Endothelial cell of umbilical vein (primary cell): ENCODE results near the gene LRRC7. TPM values are rescaled to one million over a fixed set of nuclear protein-coding genes. Genes with fewer than 3 reads are reported as not detected.

Experiments used
- BruUV-seq: library from RNA; stranded (reverse); fragments of 400-500 nt; replicated peaks from 2 replicates; lab custom pipeline; 2021; lab: Mats Ljungman, UMichigan
- CTCF ChIA-PET: fragments of 300-600, 350-600 bp; sonication (Branson Sonifier 250); formaldehyde crosslinking; loops from one replicate; lab custom pipeline; 2021; ENCODE audit warnings: antibody characterized with exemption, inconsistent platforms; lab: Charles Lee
- POLR2A ChIA-PET: fragments of 300-600, 350-600 bp; sonication (Branson Sonifier 250); formaldehyde crosslinking; loops from one replicate; lab custom pipeline; 2021; ENCODE audit warnings: antibody characterized with exemption, inconsistent platforms; lab: Charles Lee
- DNase-seq: peaks from one replicate; pipeline ENCODE4 v3.0.0-alpha.2; 2011; ENCODE audit warnings: low read depth, low spot score
- FAIRE-seq: peaks from 2 replicates; lab custom pipeline; 2011; peaks lifted over from hg19 to GRCh38; lab: Jason Lieb, UNC
- H2AFZ ChIP-seq: 2 replicates; pipeline ENCODE4 v1.6.0; 2012; ENCODE audit warnings: low read depth, low read length, control low read depth, inconsistent platforms
- H3K27ac ChIP-seq: 2 replicates; pipeline ENCODE4 v1.5.1; 2011; ENCODE audit warnings: low read depth, mild to moderate bottlenecking, control low read depth, low read length, moderate library complexity; ENCODE audit not compliant: insufficient read depth
- H3K27me3 ChIP-seq, 2 experiments: 2 replicates each; pipeline versions ENCODE4 v1.6.0 to v1.6.1; 2011; ENCODE audit warnings: low read length in 2 of 2, mixed read lengths in 1 of 2; ENCODE audit not compliant: control insufficient read depth in 2 of 2, insufficient read depth in 2 of 2
- H3K36me3 ChIP-seq, 2 experiments: 2 replicates in 1 of 2; 3 replicates in 1 of 2; pipeline ENCODE4 v1.5.1; 2011; ENCODE audit warnings: low read length in 2 of 2, mild to moderate bottlenecking in 1 of 2, moderate library complexity in 1 of 2; ENCODE audit not compliant: control insufficient read depth in 2 of 2, insufficient read depth in 2 of 2; ENCODE audit errors: extremely low read depth in 1 of 2
- H3K4me1 ChIP-seq: 3 replicates; pipeline ENCODE4 v1.5.1; 2011; ENCODE audit warnings: mild to moderate bottlenecking, low read length; ENCODE audit not compliant: control insufficient read depth, insufficient read depth; ENCODE audit errors: extremely low read depth
- H3K4me2 ChIP-seq: 2 replicates; pipeline ENCODE4 v1.6.1; 2011; ENCODE audit warnings: low read length, control low read depth, mixed read lengths; ENCODE audit not compliant: insufficient read depth
- H3K4me3 ChIP-seq, 3 experiments: fragments of 200-600 bp in 1 of 3; sonication (generic), shearing (Covaris generic) in 1 of 3; replicated peaks in 1 of 3; 2 replicates each; pipeline ENCODE4 v1.5.1; 2011 to 2016; ENCODE audit warnings: control low read depth in 3 of 3, low read length in 3 of 3, mild to moderate bottlenecking in 2 of 3, inconsistent platforms in 1 of 3, low read depth in 1 of 3, moderate library complexity in 1 of 3; ENCODE audit not compliant: insufficient read depth in 1 of 3
- H3K79me2 ChIP-seq: 2 replicates; pipeline ENCODE4 v1.6.0; 2012; ENCODE audit warnings: low read length, inconsistent platforms; ENCODE audit not compliant: control insufficient read depth, insufficient read depth
- H3K9ac ChIP-seq: replicated peaks from 2 replicates; pipeline ENCODE3; 2011; ENCODE audit warnings: low read length, control low read depth; ENCODE audit not compliant: insufficient read depth; ENCODE audit errors: extremely low read depth
- H3K9me1 ChIP-seq: replicated peaks from 3 replicates; pipeline ENCODE4 v1.6.0; 2011; ENCODE audit warnings: mild to moderate bottlenecking, low read length; ENCODE audit not compliant: control insufficient read depth, insufficient read depth; ENCODE audit errors: extremely low read depth
- H3K9me3 ChIP-seq: replicated peaks from 2 replicates; pipeline ENCODE4 v1.5.1; 2012; ENCODE audit warnings: low read length, inconsistent platforms; ENCODE audit not compliant: control insufficient read depth, insufficient read depth
- H4K20me1 ChIP-seq: replicated peaks from 2 replicates; pipeline ENCODE3; 2011; ENCODE audit warnings: mild to moderate bottlenecking, low read length; ENCODE audit not compliant: control insufficient read depth, insufficient read depth; ENCODE audit errors: extremely low read depth
- EZH2 ChIP-seq: IDR thresholded peaks from 2 replicates; pipeline ENCODE4 v1.6.1; 2012; ENCODE audit warnings: borderline replicate concordance, low read depth, mild to moderate bottlenecking, moderate library complexity, low read length, inconsistent platforms; ENCODE audit not compliant: severe bottlenecking
- FOS ChIP-seq: IDR thresholded peaks from 2 replicates; pipeline ENCODE4 v1.6.1; 2011; ENCODE audit warnings: mild to moderate bottlenecking, low read length, moderate library complexity, borderline replicate concordance; ENCODE audit not compliant: insufficient read depth
- GATA2 ChIP-seq: IDR thresholded peaks from 2 replicates; pipeline ENCODE4 v1.7.0; 2011; ENCODE audit warnings: low read depth, mild to moderate bottlenecking, moderate library complexity, mixed read lengths, low read length; ENCODE audit not compliant: insufficient read length, insufficient read depth
- JUN ChIP-seq: IDR thresholded peaks from 2 replicates; pipeline ENCODE4 v1.6.1; 2011; ENCODE audit warnings: borderline replicate concordance, low read depth; ENCODE audit not compliant: insufficient read length, insufficient read depth
- MAX ChIP-seq: IDR thresholded peaks from 2 replicates; pipeline ENCODE4 v1.6.1; 2011; ENCODE audit not compliant: insufficient read depth, insufficient read length
- MYC ChIP-seq: IDR thresholded peaks from one replicate; pipeline ENCODE4 v1.6.1; 2011; ENCODE audit warnings: mild to moderate bottlenecking, low read depth, low read length
- POLR2A ChIP-seq: IDR thresholded peaks from 2 replicates; pipeline ENCODE4 v1.6.1; 2012; ENCODE audit warnings: low read depth, mild to moderate bottlenecking, control low read depth, low read length
- POLR2AphosphoS5 ChIP-seq: IDR thresholded peaks from 2 replicates; pipeline ENCODE4 v1.6.1; 2012; ENCODE audit warnings: low read depth, mild to moderate bottlenecking, control low read depth, low read length, moderate library complexity; ENCODE audit not compliant: insufficient read depth
- dilution Hi-C: fragments of 300-500 bp; cut with MboI; formaldehyde crosslinking; loops from one replicate; pipeline ENCODE4 v1.15.0; 2019; ENCODE audit warnings: low sequenced_read_pairs; ENCODE audit not compliant: extremely low pct_ligation_motif_present
- intact Hi-C: fragments of 100-400 bp; cut with micrococcal nuclease; formaldehyde crosslinking; loops from one replicate; pipeline ENCODE4 v1.10.0; 2022
- polyA plus RNA-seq, 4 experiments: library from polyadenylated mRNA; depleted of rRNA in 3 of 4; stranded (reverse) in 3 of 4; unstranded in 1 of 4; fragments of >200 nt; gene quantifications; 2 replicates each; pipeline versions ENCODE4 v1.2.1 to v1.2.3, GENCODE V29; 2011 to 2012; ENCODE audit warnings: missing spikeins in 1 of 4
- total RNA-seq: library from RNA; stranded (reverse); gene quantifications from 2 replicates; pipeline ENCODE4 v1.2.3, GENCODE V29; 2021
- TF ChIP-seq, protein P1 (sequence below), 2 donors: IDR thresholded peaks; 1 replicate in 1 of 2; 2 replicates in 1 of 2; pipeline ENCODE4 v1.5.1; 2011; ENCODE audit warnings: low read length in 2 of 2, mild to moderate bottlenecking in 2 of 2, moderate library complexity in 2 of 2, control low read depth in 1 of 2, inconsistent platforms in 1 of 2, low read depth in 1 of 2; ENCODE audit not compliant: insufficient read depth in 1 of 2; ENCODE audit errors: extremely low read depth in 1 of 2

The LRRC7 gene
- total and polyA plus RNA-seq, 2 donors (not counting 3 experiments of a cell fraction or from before 2014, with no cell fraction given) = 0.11 to 0.58 TPM

GRCh38 chr1:69871412-69871811 is 303.7 kb downstream of the LRRC7 start:
- Histone ChIP-seq H3K4me3 (no peak overlapping the region), H3K9me3 (no peaks in the 10 kb centered on the region), H3K79me2 (no peaks in the 10 kb centered on the region), H3K4me1 (no peaks in the 10 kb centered on the region), H3K9ac (no peak overlapping the region), H4K20me1 (no peaks in the 10 kb centered on the region), H3K27me3 (no peaks in the 10 kb centered on the region), H3K36me3 (no peaks in the 10 kb centered on the region), H3K4me2 (no peak overlapping the region), H3K27ac (no peak overlapping the region), H2AFZ (no peak overlapping the region), H3K9me1 (no peaks in the 10 kb centered on the region)
- DNase-seq (no peak), FAIRE-seq (no peak)
- ChIA-PET CTCF (interaction anchor here (2.3 kb wide), 1 partner anchor 8 kb away, joined by 8 read pairs; no protein-coding TSS in a partner anchor), POLR2A (no interaction called here)
- TF ChIP-seq MYC = no peak
- no peak for TF ChIP-seq POLR2A
- TF ChIP-seq POLR2AphosphoS5 = no peak
- TF ChIP-seq GATA2 = no peak
- no peak for TF ChIP-seq JUN
- no peak for TF ChIP-seq FOS
- no peak for TF ChIP-seq EZH2
- no peak for TF ChIP-seq MAX
- TF ChIP-seq, protein P1, sequence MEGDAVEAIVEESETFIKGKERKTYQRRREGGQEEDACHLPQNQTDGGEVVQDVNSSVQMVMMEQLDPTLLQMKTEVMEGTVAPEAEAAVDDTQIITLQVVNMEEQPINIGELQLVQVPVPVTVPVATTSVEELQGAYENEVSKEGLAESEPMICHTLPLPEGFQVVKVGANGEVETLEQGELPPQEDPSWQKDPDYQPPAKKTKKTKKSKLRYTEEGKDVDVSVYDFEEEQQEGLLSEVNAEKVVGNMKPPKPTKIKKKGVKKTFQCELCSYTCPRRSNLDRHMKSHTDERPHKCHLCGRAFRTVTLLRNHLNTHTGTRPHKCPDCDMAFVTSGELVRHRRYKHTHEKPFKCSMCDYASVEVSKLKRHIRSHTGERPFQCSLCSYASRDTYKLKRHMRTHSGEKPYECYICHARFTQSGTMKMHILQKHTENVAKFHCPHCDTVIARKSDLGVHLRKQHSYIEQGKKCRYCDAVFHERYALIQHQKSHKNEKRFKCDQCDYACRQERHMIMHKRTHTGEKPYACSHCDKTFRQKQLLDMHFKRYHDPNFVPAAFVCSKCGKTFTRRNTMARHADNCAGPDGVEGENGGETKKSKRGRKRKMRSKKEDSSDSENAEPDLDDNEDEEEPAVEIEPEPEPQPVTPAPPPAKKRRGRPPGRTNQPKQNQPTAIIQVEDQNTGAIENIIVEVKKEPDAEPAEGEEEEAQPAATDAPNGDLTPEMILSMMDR (IDR thresholded peaks at IDR 0.05; ENCODE audit: extremely low read depth in 1 of 2, insufficient read depth in 1 of 2, low read depth in 1 of 2, low read length in 2 of 2) = no peak
- intact Hi-C loops (loop anchor here (5.0 kb wide), 1 partner anchor 1801 kb away; no protein-coding TSS in a partner anchor), dilution Hi-C loops (no loop called here)
- BruUV-seq = no TSS peak
